Amygdala (tissue), 56 donors: Measurements from ENCODE around the gene OVCA2.

Experiments
- DNase-seq, 56 donors: peaks; one replicate each; lab custom pipeline; 2025; lab: John Stamatoyannopoulos, UW

OVCA2 gene

DNA sequence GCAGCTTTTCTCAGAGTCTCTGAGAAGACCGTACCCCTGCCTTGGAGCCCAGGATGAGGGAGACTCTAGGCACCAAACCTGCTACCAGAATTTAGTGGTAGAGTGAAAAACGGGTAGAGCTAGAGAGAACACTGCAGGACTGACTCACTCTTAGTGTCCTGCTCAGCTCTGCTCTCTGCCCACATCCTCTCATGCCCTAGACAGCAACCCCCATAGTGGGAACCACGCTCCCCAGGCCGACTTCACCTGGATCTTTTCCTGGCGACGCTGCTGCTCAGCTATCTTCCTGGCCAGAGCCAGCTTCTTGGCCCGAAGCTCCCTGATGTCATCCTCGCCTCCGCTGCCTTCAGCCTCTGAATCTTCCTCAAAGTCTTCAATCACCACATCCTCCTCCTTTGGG is 39.7 kb downstream of the OVCA2 start:
- DNase-seq = no peak

DNA sequence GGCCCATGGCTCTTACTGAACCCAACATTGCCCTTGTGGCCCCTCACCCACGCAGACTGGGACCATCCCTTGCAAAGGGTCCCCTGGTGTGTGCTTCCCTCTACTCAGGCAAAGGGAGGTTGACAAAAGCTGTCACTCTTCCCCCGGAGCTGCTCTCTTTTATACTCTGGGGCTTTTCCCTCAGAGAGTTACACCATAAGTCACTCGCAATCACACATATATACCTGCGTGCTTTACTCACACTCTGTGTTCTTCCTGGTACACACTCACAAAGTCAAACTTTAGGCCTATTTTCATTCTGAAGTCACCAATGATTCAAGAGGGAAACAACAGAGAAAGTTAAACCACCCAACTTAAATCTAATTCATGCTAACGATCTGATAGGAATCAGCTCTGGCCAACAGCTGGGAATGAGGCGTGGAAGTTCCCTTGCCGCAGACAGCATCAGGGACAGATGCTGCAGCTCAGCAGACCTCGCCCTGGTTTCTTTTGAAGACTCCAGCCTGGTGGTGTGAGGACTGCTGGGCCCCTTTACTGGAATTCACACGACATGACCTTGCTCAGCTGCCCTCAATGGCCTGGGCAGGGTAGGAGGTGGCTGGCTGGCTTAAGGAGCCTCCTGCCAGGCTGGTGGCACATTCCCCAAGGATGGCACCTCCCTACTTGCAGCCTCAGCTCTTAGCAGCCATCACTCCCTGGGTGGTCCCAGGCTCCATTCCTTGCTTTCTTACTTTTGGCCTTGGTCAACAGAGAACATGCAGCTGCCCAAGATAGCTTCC is 40.4 kb downstream of the OVCA2 start:
- no peak for DNase-seq

DNA sequence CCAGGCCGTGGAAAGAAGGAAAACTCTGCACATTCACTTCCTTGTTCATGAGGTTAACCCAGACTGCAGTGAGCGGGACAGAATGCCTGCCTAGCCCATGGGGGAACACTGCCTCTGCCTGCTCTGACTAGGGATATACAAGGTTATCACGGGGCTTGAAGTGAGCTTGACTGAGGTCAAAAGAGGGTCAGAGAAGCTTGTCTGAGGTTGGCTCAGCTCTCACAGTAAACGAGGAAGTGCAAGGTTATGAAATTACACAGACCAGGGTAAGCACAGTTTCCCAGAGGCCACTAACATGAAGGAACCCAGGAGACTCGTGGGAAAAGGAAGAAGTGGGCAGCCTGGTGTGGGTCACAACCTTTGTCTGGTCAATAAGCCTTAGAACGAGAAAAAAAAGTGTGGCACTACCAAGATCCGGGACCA is 41.8 kb downstream of the OVCA2 start:
- peak in 11 of 56 donors; percentile 9 to 53 (median 27) for DNase-seq

DNA sequence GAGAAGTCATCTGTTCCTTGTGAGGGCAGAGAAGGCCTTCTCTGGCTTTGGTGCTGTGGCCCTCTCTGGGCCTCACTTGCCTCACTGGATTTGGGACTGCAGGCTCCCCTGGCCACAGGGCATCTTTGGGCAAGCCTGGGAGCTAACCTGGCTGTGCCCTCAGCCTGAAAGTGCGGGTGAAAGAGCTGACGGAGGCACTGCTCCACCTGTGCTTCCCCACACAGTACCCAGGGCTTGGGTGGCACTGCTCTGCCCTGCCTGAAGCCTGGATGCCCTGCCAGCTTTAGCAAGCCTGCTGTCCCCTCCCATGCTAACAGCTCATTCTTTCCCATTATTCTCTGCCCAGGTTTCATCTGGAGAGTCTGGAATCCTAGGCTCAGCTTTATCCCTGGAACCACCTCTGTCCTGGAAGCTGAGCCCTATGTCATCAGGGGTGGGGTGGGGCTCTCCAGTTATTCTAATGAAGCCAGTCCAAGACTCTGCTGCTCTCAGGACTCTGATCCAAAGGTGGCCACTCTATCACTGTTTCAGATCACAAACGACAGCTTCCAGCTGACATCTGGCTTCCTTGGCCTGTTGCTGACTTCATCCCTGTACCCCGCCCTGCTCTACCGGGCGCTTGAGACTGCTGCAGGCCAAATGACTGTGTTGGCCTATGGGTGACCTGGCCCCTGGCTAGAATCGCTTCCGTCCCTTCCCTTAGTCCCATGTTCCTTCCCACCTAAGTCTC is 42.4 kb downstream of the OVCA2 start:
- no peak for DNase-seq

DNA sequence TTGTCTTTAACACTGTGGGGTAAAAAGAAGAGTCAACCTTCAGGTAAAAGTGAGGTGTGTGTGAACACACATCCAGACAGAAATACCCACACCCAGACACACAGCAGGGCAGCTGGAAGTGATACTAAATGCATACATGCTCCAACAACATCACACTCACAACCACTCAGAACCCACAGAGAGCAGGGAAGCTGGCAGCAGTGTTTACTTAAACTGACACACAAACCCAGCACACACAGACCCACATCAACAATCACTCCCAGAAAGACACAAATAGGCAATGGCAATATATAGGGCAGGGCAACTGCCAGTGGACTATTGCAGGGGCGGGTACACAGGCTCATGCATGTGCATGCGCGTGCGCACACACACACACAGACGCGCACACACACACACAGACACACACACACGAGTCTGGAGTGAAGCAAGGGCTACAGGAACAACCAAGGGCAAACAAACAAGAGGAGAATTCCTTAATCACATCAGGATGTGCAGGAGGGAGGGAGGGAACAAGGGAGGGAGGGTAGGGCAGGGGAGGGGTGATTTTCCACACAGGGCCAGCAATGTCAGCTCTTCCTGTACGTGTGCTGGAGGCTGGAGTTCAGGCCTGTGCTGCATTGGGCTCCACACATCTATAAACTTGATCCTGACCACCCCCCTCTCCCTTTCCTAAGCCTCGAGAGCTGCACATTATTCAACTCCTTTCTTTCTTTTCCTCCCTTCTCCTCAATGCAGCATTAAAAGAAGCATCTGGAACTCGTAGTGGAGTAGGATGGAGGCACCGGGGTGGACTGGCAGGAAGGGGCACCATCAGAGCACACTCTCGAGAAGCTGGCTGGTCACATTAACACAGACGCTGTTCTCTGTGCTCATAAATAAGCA is 43.2 kb downstream of the OVCA2 start:
- no peak for DNase-seq

DNA sequence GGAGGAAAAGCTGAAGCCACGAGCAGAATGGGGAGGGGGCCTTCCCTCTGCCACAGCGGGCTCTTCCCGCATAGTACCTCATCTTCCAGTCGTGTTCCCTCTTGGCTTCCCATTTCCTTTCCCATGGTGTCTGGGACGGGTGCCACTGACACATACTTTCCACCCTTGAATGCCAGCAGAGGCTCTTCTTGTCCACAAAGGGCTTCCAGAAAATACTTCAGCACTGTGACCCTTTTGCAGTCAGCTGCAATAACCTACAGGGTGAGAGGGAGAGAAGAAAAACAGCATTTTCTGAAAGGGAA is 43.8 kb downstream of the OVCA2 start:
- DNase-seq = no peak

DNA sequence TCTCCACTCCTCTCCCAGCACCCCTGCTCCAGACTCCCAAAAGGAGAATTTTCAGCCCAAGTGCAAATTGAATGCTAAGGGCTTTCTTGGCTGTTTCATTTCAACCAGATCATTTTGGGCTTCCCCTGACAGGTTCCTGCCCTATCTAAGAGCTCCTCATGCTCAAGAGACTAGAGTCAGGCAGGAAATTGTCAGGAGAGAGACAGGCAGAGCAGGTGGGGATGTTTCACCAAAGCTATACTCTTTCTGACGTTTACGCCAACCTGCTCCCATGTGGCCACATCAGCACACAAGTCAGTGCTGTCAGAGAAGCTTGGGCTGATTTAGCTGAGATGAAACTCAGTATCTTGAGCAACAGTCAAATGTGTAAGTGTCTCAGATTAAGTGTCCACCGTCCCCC is 44.5 kb downstream of the OVCA2 start:
- DNase-seq = no peak

DNA sequence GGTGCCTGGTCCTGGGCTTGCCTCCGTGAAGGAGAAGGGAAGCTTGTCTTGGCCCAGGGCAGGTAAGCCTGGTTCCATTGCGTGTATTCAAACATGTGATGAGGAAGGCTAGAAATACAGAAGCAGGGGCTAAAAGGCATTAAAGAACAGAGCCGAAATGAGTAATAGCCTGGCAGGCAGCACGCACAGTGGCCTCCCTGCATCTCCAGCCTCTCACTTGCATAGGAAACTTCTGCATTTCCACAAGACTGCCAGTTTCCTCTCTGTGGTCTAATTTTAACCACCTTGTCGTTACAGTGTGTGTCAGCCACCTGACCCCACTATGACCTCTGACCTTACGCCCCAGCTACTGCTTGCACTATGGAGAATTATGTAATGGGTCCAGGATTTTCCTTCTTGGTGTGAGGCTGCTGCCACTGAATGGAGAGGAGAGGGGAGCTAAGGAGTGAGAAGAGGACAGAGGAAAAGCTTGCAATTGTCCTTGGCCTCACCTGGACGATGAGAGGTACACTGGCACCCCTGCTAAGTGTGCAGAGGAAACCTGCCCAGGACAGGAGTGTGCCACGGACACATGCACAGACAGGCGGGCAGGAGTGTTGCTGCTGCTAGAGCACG is 45.9 kb downstream of the OVCA2 start:
- DNase-seq = peak in 5 of 56 donors; percentile 14 to 27 (median 18)

DNA sequence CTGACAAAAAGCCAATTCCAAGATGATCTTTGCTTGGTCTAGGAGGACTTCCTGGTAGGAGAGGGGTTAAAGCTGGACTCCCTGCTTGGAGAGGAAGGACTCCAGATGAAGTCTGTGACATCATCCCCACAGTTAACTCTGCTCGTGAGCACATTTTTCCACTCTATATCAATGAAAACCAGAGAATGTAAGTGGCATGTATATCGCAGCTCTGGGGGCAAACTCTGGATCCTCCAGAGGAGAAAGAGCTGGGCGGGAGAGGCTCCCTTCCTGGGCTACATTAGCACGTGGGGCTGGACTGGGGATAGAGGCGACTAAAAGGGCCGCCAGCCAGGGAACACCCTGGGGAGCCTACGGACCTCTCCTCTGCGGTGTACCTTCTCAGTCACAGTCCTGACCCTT is 47.2 kb downstream of the OVCA2 start:
- DNase-seq = no peak

DNA sequence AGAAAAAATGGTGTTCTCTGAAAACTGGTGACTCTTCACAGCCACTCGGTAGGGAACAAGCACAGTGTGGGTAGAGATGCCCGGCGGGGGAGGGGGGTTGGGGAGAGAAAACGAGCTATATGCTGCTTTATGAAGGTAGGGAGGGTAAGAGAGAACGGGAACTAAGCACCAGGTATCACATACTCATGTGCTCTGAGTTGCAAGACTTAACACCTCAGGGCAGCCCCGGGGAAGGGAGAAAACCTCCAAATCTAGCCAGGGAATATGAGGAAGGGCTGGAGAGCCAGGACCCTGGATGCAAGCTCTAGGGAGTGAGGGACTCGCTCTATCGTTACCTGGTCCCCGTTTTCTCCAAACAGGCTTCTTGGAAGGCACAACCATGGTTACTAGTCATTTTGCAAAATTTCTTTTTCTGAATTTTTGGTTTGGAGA is 48.4 kb downstream of the OVCA2 start:
- no peak for DNase-seq

DNA sequence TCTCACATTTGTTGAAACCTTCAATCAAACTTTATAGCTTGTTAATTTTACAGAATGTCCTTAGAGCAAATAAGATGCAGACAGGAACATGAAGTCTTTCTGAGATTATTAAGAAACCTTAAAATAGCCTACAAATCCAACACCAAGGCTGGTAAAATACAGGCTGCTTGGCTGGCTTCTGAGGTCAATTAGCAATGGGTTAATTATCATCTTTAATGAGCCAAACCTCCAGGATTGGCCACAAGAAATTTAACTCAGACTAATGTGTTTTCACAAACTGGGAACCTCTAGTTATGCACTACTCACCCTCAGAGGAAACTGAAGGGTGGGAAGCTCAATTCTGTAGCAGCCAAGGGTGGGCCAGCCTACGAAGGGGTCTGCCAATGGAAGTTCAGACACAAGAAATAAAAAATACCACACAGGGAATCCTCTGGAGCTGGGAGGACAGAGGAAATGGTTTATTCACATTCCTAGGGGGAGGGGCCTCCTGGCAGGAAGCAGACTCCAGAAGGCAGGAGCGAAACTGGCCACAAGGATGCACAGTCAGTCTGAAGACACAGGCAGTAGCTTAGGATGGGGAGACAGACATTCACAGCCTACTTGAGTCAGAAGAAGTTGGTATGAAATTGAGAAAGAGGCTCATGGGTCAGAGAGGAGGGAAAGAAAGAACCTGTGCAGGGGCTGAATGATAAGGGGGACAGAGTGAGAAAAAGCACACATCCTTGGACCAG is 49.1 kb downstream of the OVCA2 start:
- peak in 4 of 56 donors; percentile 5 to 14 (median 8) for DNase-seq

DNA sequence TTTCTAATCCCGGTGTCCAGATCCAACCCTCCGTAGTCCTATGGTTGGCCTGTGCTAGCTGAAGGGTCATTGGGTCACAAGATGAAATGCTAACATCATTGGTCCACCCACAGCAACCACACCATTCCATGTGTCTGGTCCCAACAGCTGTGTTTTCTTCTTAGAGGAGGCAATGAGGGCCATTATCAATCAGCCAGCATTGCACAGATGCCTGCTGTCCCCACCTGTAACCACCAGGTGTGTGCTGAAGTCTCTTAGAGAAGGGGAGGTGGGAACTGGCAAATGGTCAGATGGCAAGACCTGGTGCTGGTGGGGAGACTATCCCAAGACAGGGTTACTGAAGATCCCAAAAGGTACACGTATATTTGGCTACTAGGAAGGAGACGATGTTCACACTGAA is 50.4 kb downstream of the OVCA2 start:
- no peak for DNase-seq
